ENCODE results near the gene STYXL1.
A peak's percentile ranks its signal among the peaks of the same experiment; 100 is the strongest.

STYXL1 gene

DNA sequence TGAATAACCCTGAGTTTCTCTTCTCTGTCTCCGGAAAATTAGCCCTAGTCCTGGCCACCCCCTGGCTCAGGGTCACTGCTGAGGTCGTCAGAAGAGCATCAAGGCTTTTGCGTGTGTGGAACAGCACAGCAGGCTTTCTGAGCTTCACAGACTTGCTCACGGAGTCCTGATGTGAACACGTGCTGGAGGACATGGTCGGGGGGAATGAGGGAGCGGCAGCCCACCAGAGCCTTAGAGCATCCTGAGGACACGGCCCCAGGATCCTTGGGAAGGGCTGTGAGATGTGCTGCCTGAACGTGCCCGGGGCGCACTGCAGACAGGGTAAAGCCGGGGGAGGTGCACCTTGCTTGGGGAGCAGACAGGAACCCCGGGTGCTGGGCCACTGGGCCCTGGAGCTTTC, 82.2 kb downstream of the STYXL1 start:
- Mint-ChIP-seq H3K9me3 (no peaks in the 10 kb centered on the region), H3K27ac (no peak overlapping the region), H3K27me3 (peaks cover 7% of the 10 kb centered on the region), H3K4me1 (ENCODE audit: low read depth) (peaks cover 59% of the 10 kb centered on the region), H3K36me3 (ENCODE audit: low read depth) (peaks cover 85% of the 10 kb centered on the region), H3K4me3 (no peak overlapping the region)
- intact Hi-C loops (cut with micrococcal nuclease) = no loop called here

GRCh38 chr7:75963381-75963995, 84.3 kb downstream of the STYXL1 start:
- H3K27ac Mint-ChIP-seq = peak overlapping the region; percentile 21
- intact Hi-C loops (cut with micrococcal nuclease) = no loop called here
- H3K9me3 Mint-ChIP-seq = no peaks in the 10 kb centered on the region
- H3K36me3 Mint-ChIP-seq (ENCODE audit: low read depth) = peaks cover 89% of the 10 kb centered on the region
- no peak overlapping the region for H3K4me3 Mint-ChIP-seq
- H3K27me3 Mint-ChIP-seq = peaks cover 4% of the 10 kb centered on the region
- H3K4me1 Mint-ChIP-seq (ENCODE audit: low read depth) = peaks cover 43% of the 10 kb centered on the region

DNA sequence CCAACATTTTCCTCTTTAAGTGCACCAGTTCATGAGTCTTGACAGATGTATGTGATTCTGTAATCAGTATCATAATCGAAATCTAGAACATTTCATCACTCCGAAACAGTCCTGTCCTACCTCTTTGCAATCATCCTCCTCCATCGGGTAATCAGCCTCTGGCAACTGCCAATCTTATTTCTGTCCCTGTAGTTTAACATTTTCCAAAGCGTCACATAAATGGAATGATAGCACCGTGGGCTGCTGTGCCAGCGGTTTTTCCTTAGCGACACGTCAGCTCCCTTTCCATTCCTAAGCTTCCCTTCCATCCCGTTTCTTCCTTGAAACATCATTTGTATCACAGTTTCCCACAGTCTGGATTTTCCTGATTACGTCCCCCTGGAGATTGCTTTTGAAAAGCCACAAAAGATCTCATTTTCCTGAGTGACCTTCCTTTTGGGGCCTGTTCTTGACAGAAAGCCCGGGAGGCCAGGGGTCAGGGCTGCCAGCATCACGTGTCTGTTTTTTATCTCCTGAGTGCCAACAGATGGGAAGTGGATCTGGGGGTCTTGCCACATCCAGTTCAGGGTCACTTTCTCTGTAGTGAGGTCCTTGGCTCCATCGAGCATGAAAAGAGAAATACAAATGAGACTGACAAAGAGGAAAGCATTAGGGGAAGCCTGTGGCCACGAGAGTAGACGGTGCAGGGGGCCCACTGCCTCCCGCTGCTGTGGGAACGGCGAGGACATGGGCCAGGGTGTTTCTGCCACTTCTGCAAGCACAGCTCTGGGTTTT, 85.0 kb downstream of the STYXL1 start:
- Mint-ChIP-seq H3K27ac (peak overlapping the region; percentile 21), H3K4me1 (ENCODE audit: low read depth) (peaks cover 37% of the 10 kb centered on the region), H3K9me3 (no peaks in the 10 kb centered on the region), H3K4me3 (no peak overlapping the region), H3K36me3 (ENCODE audit: low read depth) (peaks cover 89% of the 10 kb centered on the region), H3K27me3 (peaks cover 4% of the 10 kb centered on the region)
- intact Hi-C loops (cut with micrococcal nuclease) = no loop called here

DNA sequence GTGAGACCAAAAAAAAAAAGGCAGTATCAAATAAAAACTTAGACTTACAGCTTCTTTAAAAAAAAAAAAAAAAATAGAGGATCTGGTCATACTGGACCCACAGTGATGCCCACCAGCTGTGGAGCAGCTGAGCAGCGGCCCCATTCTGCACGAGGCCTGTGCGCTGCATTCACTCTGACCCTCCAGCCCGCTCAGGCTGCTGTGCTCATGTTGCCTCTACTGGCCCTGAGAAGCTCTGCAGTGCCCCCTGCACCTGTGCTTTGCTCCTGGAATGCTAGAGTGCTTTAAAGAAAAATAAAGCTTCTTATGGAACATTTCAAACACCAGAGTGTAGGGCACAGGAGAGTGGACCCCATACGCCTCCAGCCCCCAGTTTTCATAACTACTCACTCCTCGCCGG, 86.6 kb downstream of the STYXL1 start:
- Mint-ChIP-seq H3K36me3 (ENCODE audit: low read depth) (peaks cover 94% of the 10 kb centered on the region), H3K4me1 (ENCODE audit: low read depth) (peaks cover 37% of the 10 kb centered on the region), H3K9me3 (no peaks in the 10 kb centered on the region), H3K4me3 (no peak overlapping the region), H3K27ac (no peak overlapping the region), H3K27me3 (peaks cover 2% of the 10 kb centered on the region)
- intact Hi-C loops (cut with micrococcal nuclease) = no loop called here

DNA sequence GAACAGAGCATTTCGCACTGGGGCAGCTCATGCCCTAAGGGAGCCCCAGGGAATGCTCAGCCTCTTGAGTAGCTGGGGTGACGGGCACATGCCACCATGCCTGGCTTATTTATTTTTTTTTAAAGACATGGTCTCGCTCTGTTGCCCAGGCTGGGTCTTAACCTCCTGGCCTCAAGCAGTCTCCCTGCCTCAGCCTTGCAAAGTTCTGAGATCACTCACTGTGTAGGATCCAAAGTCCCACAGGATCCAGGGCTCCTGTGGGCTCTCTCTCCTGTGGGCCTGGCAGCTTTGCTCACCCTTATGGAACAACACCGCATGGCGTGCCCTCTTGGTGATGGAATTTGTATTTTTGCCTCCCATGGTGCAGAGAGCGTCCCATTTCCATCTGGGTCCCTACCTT, 87.4 kb downstream of the STYXL1 start:
- Mint-ChIP-seq H3K36me3 (ENCODE audit: low read depth) (peaks cover 94% of the 10 kb centered on the region), H3K4me1 (ENCODE audit: low read depth) (peaks cover 35% of the 10 kb centered on the region), H3K4me3 (no peak overlapping the region), H3K9me3 (no peaks in the 10 kb centered on the region), H3K27me3 (no peaks in the 10 kb centered on the region), H3K27ac (no peak overlapping the region)
- intact Hi-C loops (cut with micrococcal nuclease) = no loop called here

- peaks cover 38% of the 10 kb centered on the region for H3K4me1 Mint-ChIP-seq (ENCODE audit: low read depth)
- peaks cover 91% of the 10 kb centered on the region for H3K36me3 Mint-ChIP-seq (ENCODE audit: low read depth)
- intact Hi-C loops (cut with micrococcal nuclease) = no loop called here
- H3K4me3 Mint-ChIP-seq = no peak overlapping the region
- no peak overlapping the region for H3K27ac Mint-ChIP-seq
- H3K9me3 Mint-ChIP-seq = no peaks in the 10 kb centered on the region
- no peaks in the 10 kb centered on the region for H3K27me3 Mint-ChIP-seq
Measured at GRCh38 chr7:75958802-75959543, 88.8 kb downstream of the STYXL1 start.

GRCh38 chr7:75957021-75957736, 90.6 kb downstream of the STYXL1 start:
- intact Hi-C loops (cut with micrococcal nuclease) = no loop called here
- H3K4me3 Mint-ChIP-seq = no peak overlapping the region
- H3K4me1 Mint-ChIP-seq (ENCODE audit: low read depth) = peaks cover 42% of the 10 kb centered on the region
- peaks cover 74% of the 10 kb centered on the region for H3K36me3 Mint-ChIP-seq (ENCODE audit: low read depth)
- H3K27ac Mint-ChIP-seq = no peak overlapping the region
- H3K9me3 Mint-ChIP-seq = no peaks in the 10 kb centered on the region
- H3K27me3 Mint-ChIP-seq = no peaks in the 10 kb centered on the region

GRCh38 chr7:75955331-75955955, 92.4 kb downstream of the STYXL1 start:
- no peaks in the 10 kb centered on the region for H3K27me3 Mint-ChIP-seq
- peaks cover 43% of the 10 kb centered on the region for H3K4me1 Mint-ChIP-seq (ENCODE audit: low read depth)
- peaks cover 56% of the 10 kb centered on the region for H3K36me3 Mint-ChIP-seq (ENCODE audit: low read depth)
- intact Hi-C loops (cut with micrococcal nuclease) = no loop called here
- no peak overlapping the region for H3K4me3 Mint-ChIP-seq
- no peaks in the 10 kb centered on the region for H3K9me3 Mint-ChIP-seq
- H3K27ac Mint-ChIP-seq = no peak overlapping the region

DNA sequence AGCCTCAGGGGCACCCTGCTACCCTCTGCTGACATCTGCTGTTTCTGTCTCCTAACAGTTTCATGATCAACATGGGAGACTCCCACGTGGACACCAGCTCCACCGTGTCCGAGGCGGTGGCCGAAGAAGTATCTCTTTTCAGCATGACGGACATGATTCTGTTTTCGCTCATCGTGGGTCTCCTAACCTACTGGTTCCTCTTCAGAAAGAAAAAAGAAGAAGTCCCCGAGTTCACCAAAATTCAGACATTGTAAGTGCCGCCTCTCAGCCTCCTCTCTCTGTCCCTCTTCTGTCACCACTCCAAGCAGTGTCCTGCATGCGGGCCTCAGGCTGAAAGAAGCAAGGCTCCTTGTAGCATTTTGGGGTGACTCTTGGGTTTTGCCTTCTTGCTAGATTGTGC, 93.9 kb downstream of the STYXL1 start:
- Mint-ChIP-seq H3K4me3 (peak overlapping the region; percentile 59), H3K9me3 (no peaks in the 10 kb centered on the region), H3K36me3 (ENCODE audit: low read depth) (peaks cover 53% of the 10 kb centered on the region), H3K4me1 (ENCODE audit: low read depth) (peaks cover 58% of the 10 kb centered on the region), H3K27ac (peak overlapping the region; percentile 84), H3K27me3 (no peaks in the 10 kb centered on the region)
- intact Hi-C loops (cut with micrococcal nuclease) = loop anchor here (5.0 kb wide), 1 partner anchor 37 kb away; the partner anchor contains the start of gene POR

DNA sequence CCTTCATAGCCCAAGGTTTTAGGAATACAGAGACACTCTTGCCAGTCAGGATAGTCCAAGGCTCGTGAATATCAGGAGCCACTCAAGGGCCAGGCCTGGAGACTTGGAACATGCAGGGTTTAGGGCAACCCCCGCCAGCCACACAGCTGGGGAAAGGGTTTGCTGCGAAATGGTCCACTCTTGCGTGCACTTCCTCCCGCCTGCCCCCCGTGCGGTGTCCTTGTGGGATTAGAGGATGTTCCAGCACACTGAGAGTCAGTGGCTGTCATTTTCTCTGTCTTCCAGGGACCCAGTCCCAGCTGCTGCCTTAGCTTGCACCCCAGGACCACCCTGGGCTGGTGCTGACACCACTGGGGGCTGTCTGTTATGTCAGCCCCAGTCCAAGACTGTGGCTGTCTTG, 94.4 kb downstream of the STYXL1 start:
- H3K27ac Mint-ChIP-seq = peak overlapping the region; percentile 84
- H3K9me3 Mint-ChIP-seq = no peaks in the 10 kb centered on the region
- intact Hi-C loops (cut with micrococcal nuclease) = loop anchor here (5.0 kb wide), 1 partner anchor 36 kb away; the partner anchor contains the start of gene POR
- H3K36me3 Mint-ChIP-seq (ENCODE audit: low read depth) = peaks cover 53% of the 10 kb centered on the region
- peaks cover 63% of the 10 kb centered on the region for H3K4me1 Mint-ChIP-seq (ENCODE audit: low read depth)
- peak overlapping the region; percentile 59 for H3K4me3 Mint-ChIP-seq
- H3K27me3 Mint-ChIP-seq = no peaks in the 10 kb centered on the region

GRCh38 chr7:75951506-75951905, 96.3 kb downstream of the STYXL1 start:
- intact Hi-C loops (cut with micrococcal nuclease) = loop anchor here (5.0 kb wide), 1 partner anchor 34 kb away; the partner anchor contains the start of gene POR
- no peaks in the 10 kb centered on the region for H3K9me3 Mint-ChIP-seq

DNA sequence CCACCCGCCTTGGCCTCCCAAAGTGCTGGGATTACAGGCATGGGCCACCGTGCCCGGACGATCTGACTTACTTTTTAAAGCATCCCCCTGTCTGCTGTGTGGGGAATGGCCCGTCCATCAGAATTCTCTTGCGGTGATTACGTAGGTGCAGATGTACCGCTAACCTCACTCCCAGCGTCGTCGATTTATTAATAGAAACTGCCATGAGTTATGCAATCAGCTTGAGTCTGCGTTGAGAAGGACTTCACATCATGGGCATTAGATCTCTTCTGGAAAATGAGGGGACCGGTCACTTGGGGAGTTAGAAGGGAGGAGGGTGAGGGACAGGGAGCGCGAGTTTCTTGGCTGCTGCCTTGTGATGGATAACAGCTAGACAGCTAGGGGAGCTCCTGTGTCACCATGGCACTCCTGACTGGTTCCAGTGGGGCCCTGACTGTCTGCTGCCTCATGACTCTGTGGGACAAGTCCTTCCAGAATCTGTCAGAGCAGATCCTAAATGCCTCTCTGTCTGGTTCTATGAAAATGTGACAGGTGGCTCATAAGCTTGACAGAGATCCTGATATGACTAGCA, 97.6 kb downstream of the STYXL1 start:
- Mint-ChIP-seq H3K36me3 (ENCODE audit: low read depth) (peaks cover 49% of the 10 kb centered on the region), H3K27ac (peak overlapping the region; percentile 32), H3K4me3 (no peak overlapping the region), H3K4me1 (ENCODE audit: low read depth) (peaks cover 53% of the 10 kb centered on the region), H3K9me3 (no peaks in the 10 kb centered on the region), H3K27me3 (no peaks in the 10 kb centered on the region)
- intact Hi-C loops (cut with micrococcal nuclease) = loop anchor here (5.0 kb wide), 1 partner anchor 33 kb away; the partner anchor contains the start of gene POR

More at GRCh38 chr7:75951506-75951905, 96.3 kb downstream of the STYXL1 start:
- Mint-ChIP-seq H3K27ac (no peak overlapping the region), H3K4me1 (ENCODE audit: low read depth) (peaks cover 54% of the 10 kb centered on the region), H3K4me3 (no peak overlapping the region), H3K27me3 (no peaks in the 10 kb centered on the region), H3K36me3 (ENCODE audit: low read depth) (peaks cover 53% of the 10 kb centered on the region)

DNA sequence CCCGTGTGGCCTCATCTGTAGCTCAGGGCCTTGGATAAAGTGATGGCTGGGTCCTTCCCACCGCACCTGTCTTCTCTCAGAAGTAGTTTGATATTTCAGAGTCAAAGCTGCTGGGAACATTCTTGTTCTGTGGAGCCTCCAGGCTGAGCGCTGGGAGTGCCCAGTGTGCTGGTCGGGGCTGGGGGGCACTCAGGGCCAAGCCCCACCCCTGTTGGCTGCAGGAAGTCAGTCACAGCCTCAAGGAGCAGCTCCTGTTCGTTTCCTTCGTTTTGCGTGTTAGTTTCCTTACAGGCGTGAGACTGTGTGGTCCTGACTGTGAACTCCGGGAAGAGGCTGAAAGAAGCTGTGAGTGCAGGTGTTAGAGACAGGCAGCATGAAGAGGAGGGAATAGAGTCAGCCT, 99.6 kb downstream of the STYXL1 start:
- H3K27ac Mint-ChIP-seq = no peak overlapping the region

More for the DNA sequence above, 99.6 kb downstream of the STYXL1 start:
- no peaks in the 10 kb centered on the region for H3K27me3 Mint-ChIP-seq
- H3K4me1 Mint-ChIP-seq (ENCODE audit: low read depth) = peaks cover 62% of the 10 kb centered on the region
- no peak overlapping the region for H3K4me3 Mint-ChIP-seq
- H3K36me3 Mint-ChIP-seq (ENCODE audit: low read depth) = peaks cover 53% of the 10 kb centered on the region
- intact Hi-C loops (cut with micrococcal nuclease) = loop anchor here (10.0 kb wide), 1 partner anchor 57 kb away; no protein-coding TSS in a partner anchor
- H3K9me3 Mint-ChIP-seq = no peaks in the 10 kb centered on the region
